B cell (primary cell): ENCODE measurements around the gene QKI.

Source experiments
- EZH2 ChIP-seq: IDR thresholded peaks from 2 replicates; pipeline ENCODE4 v1.6.1; 2012; ENCODE audit warnings: borderline replicate concordance, low read depth, mild to moderate bottlenecking, moderate library complexity, low read length; ENCODE audit not compliant: insufficient read depth, poor library complexity, severe bottlenecking
- TF ChIP-seq, protein P1 (sequence below): fragments of 200-600 bp; IDR thresholded peaks from one replicate; pipeline ENCODE4 v1.8.0; 2022; ENCODE audit warnings: antibody characterized with exemption, mild to moderate bottlenecking

DNA sequence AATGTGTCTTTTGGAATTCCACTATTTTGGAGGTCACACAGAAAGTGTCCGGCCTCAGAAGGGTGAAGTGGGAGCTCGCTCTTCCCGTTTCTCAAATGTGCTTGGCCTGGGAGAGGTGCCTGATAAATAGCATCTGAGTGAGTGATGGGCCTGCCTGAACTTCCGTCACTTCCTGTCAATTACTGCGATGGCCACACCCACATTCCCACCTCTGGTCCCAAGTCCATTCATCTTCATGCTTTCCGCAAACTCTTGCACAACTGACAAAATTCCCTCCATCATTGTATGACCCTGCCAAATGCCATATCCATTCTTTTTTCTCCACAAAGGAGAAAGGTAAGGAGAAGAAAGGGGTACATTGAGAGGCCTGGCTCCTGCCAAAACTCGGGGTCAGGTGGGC lies 169.0 kb downstream of the QKI start:
- TF ChIP-seq, protein P1, sequence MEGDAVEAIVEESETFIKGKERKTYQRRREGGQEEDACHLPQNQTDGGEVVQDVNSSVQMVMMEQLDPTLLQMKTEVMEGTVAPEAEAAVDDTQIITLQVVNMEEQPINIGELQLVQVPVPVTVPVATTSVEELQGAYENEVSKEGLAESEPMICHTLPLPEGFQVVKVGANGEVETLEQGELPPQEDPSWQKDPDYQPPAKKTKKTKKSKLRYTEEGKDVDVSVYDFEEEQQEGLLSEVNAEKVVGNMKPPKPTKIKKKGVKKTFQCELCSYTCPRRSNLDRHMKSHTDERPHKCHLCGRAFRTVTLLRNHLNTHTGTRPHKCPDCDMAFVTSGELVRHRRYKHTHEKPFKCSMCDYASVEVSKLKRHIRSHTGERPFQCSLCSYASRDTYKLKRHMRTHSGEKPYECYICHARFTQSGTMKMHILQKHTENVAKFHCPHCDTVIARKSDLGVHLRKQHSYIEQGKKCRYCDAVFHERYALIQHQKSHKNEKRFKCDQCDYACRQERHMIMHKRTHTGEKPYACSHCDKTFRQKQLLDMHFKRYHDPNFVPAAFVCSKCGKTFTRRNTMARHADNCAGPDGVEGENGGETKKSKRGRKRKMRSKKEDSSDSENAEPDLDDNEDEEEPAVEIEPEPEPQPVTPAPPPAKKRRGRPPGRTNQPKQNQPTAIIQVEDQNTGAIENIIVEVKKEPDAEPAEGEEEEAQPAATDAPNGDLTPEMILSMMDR, result no peak
- TF ChIP-seq EZH2, result no peak
